ENCODE results near the gene PCDHGA1.
"Not testable (repeated sequence)": the region's sequence is repeated elsewhere in the genome, so short reads cannot be mapped to it uniquely, and the experiment has no call there.

Gene PCDHGA1

DNA sequence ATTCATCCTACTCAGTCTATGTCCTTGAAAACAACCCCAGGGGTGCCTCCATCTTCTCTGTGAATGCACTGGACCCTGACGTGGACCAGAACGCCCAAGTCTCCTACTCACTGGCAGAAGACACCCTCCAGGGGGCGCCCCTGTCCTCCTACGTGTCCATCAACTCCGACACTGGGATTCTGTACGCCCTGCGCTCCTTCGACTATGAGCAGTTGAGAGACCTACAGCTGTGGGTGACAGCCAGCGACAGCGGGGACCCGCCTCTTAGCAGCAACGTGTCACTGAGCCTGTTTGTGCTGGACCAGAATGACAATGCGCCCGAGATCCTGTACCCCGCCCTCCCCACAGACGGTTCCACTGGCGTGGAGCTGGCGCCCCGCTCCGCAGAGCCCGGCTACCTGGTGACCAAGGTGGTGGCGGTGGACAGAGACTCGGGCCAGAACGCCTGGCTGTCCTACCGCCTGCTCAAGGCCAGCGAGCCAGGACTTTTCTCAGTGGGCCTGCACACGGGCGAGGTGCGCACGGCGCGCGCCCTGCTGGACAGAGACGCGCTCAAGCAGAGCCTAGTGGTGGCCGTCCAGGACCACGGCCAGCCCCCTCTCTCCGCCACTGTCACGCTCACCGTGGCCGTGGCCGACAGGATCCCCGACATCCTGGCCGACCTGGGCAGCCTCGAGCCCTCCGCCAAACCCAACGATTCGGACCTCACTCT is 45.3 kb downstream of the PCDHGA1 start:
- not testable (repeated sequence) for FAIRE-seq; DNase-seq (ENCODE audit: extremely low spot score, insufficient read length, low read depth)

DNA sequence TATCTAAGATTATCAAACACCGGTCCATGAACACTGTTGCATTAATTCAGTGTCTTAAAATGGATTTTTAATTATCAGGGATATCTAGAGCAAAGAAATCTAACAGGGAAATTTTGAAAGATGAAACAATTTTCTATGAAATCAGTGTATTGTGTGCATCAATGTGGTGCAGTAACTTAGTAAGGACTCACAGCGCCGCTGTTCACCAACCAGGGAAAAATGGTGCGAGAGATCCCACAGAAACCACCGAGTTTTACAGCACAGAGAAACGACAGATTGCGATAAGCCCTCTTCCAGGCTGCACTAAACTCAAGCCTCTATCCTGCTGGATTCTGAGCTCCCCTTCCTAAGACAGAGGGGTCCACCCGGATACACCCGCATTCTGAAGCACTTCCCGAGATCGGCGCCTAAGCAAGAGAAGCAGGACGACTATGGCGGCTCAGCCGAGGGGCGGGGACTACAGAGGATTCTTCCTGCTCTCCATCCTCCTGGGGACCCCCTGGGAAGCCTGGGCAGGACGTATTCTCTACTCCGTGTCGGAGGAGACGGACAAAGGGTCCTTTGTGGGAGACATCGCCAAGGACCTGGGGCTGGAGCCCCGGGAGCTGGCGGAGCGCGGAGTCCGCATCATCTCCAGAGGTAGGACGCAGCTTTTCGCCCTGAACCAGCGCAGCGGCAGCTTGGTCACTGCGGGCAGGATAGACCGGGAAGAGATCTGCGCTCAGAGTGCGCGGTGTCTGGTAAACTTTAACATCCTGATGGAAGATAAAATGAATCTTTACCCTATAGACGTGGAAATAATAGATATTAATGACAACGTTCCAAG is 52.4 kb downstream of the PCDHGA1 start, which contains the start of gene PCDHGA7:
PCDHGA7 (plus strand) TSS at position 274 of the 826 bp plus-strand sequence; CDS start at position 432, 158 bp downstream.
- FAIRE-seq (no peak), DNase-seq (ENCODE audit: extremely low spot score, insufficient read length, low read depth) (no peak)

DNA sequence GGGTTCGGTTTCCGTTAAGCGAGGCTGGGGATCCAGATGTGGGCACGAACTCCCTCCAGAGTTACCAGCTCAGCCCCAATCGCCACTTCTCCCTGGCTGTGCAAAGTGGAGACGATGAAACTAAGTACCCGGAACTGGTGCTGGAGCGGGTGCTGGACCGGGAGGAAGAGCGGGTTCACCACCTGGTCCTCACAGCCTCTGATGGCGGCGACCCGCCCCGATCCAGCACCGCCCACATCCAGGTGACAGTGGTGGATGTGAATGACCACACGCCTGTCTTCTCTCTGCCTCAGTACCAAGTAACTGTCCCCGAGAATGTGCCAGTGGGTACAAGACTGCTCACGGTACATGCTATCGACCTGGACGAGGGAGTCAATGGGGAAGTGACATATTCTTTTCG is 53.0 kb downstream of the PCDHGA1 start:
- DNase-seq (ENCODE audit: extremely low spot score, insufficient read length, low read depth) (no peak), FAIRE-seq (no peak)

DNA sequence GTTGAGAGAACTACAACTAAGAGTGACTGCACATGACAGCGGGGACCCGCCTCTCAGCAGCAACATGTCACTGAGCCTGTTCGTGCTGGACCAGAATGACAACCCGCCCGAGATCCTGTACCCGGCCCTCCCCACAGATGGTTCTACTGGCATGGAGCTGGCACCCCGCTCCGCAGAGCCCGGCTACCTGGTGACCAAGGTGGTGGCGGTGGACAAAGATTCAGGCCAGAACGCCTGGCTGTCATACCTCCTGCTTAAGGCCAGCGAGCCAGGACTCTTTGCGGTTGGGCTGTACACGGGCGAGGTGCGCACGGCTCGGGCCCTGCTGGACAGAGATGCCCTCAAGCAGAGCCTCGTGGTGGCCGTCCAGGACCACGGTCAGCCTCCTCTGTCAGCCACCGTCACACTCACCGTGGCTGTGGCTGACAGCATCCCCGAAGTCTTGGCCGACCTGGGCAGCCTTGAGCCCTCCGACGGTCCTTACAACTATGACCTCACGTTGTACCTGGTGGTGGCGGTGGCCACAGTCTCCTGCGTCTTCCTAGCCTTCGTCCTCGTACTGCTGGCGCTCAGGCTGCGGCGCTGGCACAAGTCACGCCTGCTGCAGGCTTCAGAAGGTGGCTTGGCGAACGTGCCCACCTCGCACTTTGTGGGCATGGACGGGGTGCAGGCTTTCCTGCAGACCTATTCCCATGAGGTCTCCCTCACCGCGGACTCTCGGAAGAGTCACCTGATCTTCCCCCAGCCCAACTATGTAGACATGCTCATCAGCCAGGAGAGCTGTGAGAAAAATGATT is 54.4 kb downstream of the PCDHGA1 start:
- DNase-seq (ENCODE audit: extremely low spot score, insufficient read length, low read depth) = no peak
- no peak for FAIRE-seq

GRCh38 chr5:141387557-141388311 is 57.4 kb downstream of the PCDHGA1 start, which contains the start of gene PCDHGB4:
PCDHGB4 (plus strand) TSS chr5:141387698; CDS start chr5:141387885, 187 bp downstream.
- not testable (repeated sequence) for DNase-seq (ENCODE audit: extremely low spot score, insufficient read length, low read depth)
- peak; percentile 49 for FAIRE-seq

DNA sequence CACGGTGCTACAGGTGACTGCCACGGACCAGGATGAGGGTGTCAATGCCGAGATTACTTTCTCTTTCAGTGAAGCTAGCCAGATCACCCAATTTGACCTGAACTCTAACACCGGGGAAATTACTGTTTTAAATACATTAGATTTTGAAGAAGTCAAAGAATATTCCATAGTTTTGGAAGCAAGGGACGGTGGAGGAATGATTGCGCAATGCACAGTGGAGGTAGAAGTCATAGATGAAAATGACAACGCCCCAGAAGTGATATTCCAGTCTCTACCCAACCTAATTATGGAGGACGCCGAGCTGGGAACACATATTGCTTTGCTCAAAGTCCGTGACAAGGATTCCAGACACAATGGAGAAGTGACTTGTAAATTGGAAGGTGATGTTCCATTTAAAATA is 58.3 kb downstream of the PCDHGA1 start:
- FAIRE-seq = no peak
- DNase-seq (ENCODE audit: extremely low spot score, insufficient read length, low read depth) = no peak

DNA sequence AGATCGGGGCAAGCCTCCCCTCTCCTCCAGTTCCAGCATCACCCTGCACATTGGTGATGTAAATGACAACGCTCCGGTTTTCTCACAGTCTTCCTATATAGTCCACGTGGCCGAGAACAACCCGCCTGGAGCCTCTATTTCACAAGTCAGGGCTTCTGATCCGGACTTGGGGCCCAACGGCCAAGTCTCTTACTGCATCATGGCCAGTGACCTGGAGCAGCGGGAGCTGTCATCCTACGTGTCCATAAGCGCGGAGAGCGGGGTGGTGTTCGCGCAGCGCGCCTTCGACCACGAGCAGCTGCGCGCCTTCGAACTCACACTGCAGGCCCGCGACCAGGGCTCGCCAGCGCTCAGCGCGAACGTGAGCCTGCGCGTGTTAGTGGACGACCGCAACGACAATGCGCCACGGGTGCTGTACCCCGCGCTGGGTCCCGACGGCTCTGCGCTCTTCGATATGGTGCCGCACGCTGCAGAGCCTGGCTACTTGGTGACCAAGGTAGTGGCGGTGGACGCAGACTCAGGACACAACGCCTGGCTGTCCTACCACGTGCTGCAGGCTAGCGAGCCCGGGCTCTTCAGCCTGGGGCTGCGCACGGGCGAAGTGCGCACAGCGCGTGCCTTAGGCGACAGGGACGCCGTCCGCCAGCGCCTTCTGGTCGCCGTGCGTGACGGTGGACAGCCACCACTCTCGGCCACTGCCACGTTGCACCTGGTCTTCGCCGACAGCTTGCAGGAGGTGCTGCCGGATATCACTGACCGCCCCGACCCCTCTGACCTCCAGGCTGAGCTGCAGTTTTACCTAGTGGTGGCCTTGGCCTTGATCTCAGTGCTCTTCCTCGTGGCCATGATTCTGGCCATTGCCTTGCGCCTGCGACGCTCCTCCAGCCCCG is 59.1 kb downstream of the PCDHGA1 start:
- FAIRE-seq (no peak), DNase-seq (ENCODE audit: extremely low spot score, insufficient read length, low read depth) (no peak)

- FAIRE-seq (no peak), DNase-seq (ENCODE audit: extremely low spot score, insufficient read length, low read depth) (no peak)
These were observed 62.3 kb downstream of the PCDHGA1 start, which contains the start of gene PCDHGA8 for GRCh38 chr5:141392429-141393198. PCDHGA8 (plus strand) TSS chr5:141392633; CDS start chr5:141392814, 181 bp downstream.

DNA sequence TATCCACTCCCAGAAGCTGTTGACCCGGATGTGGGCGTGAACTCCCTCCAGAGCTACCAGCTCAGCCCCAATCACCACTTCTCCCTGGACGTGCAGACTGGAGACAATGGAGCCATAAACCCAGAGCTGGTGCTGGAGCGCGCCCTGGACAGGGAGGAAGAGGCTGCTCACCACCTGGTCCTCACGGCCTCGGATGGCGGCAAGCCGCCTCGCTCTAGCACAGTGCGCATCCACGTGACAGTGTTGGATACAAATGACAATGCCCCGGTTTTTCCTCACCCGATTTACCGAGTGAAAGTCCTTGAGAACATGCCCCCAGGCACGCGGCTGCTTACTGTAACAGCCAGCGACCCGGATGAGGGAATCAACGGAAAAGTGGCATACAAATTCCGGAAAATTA is 63.0 kb downstream of the PCDHGA1 start:
- DNase-seq (ENCODE audit: extremely low spot score, insufficient read length, low read depth) (no peak), FAIRE-seq (no peak)

DNA sequence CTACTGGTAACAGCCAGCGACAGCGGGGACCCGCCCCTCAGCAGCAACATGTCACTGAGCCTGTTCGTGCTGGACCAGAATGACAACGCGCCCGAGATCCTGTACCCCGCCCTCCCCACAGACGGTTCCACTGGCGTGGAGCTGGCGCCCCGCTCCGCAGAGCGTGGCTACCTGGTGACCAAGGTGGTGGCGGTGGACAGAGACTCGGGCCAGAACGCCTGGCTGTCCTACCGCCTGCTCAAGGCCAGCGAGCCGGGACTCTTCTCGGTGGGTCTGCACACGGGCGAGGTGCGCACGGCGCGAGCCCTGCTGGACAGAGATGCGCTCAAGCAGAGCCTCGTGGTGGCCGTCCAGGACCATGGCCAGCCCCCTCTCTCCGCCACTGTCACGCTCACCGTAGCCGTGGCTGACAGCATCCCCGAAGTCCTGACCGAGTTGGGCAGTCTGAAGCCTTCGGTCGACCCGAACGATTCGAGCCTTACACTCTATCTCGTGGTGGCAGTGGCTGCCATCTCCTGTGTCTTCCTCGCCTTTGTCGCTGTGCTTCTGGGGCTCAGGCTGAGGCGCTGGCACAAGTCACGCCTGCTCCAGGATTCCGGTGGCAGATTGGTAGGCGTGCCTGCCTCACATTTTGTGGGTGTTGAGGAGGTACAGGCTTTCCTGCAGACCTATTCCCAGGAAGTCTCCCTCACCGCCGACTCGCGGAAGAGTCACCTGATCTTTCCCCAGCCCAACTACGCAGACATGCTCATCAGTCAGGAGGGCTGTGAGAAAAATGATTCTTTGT is 64.3 kb downstream of the PCDHGA1 start:
- not testable (repeated sequence) for FAIRE-seq; DNase-seq (ENCODE audit: extremely low spot score, insufficient read length, low read depth)

DNA sequence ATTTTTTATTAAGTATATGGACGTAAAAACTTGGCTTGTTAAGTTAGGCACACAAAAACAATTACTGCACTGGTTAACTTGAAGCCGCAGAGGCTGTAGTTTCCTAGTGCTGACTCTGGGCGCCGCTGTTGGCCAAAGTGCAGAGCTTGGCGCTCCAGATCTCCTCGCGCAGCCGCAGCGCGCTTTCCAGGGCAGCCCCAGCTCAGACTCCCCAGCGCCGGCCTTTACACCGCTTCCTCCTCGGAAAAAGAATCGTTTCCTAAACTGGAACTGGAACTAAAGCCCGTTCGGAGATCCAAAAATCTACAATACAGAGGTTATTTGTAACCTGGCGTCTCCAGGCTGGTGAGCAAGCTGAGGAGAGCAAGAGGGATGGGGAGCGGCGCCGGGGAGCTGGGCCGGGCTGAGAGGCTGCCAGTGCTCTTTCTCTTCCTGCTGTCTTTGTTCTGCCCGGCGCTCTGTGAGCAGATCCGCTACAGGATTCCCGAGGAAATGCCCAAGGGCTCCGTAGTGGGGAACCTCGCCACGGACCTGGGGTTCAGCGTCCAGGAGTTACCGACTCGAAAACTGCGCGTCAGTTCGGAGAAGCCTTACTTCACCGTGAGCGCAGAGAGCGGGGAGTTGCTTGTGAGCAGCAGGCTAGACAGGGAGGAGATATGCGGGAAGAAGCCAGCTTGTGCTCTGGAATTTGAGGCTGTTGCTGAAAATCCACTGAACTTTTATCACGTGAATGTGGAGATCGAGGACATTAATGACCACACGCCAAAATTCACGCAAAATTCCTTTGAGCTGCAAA is 67.6 kb downstream of the PCDHGA1 start, which contains the start of gene PCDHGB5:
PCDHGB5 (plus strand) TSS at position 192 of the 796 bp plus-strand sequence; CDS start at position 373, 181 bp downstream.
- not testable (repeated sequence) for DNase-seq (ENCODE audit: extremely low spot score, insufficient read length, low read depth); FAIRE-seq

GRCh38 chr5:141398608-141399007 is 68.3 kb downstream of the PCDHGA1 start:
- FAIRE-seq = no peak
- no peak for DNase-seq (ENCODE audit: extremely low spot score, insufficient read length, low read depth)

DNA sequence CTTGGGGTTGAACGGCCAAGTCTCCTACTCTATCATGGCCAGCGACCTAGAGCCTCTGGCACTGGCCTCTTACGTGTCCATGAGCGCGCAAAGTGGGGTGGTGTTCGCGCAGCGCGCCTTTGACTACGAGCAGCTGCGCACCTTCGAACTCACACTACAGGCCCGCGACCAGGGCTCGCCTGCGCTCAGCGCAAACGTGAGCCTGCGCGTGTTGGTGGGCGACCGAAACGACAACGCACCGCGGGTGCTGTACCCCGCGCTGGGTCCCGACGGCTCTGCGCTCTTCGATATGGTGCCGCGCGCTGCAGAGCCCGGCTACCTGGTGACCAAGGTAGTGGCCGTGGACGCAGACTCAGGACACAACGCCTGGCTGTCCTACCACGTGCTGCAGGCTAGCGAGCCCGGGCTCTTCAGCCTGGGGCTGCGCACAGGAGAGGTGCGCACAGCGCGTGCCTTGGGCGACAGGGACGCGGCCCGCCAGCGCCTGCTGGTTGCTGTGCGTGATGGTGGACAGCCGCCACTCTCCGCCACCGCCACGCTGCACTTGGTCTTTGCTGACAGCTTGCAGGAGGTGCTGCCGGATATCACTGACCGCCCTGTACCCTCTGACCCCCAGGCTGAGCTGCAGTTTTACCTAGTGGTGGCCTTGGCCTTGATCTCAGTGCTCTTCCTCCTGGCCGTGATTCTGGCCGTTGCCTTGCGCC is 69.4 kb downstream of the PCDHGA1 start:
- FAIRE-seq (no peak), DNase-seq (ENCODE audit: extremely low spot score, insufficient read length, low read depth) (no peak)

DNA sequence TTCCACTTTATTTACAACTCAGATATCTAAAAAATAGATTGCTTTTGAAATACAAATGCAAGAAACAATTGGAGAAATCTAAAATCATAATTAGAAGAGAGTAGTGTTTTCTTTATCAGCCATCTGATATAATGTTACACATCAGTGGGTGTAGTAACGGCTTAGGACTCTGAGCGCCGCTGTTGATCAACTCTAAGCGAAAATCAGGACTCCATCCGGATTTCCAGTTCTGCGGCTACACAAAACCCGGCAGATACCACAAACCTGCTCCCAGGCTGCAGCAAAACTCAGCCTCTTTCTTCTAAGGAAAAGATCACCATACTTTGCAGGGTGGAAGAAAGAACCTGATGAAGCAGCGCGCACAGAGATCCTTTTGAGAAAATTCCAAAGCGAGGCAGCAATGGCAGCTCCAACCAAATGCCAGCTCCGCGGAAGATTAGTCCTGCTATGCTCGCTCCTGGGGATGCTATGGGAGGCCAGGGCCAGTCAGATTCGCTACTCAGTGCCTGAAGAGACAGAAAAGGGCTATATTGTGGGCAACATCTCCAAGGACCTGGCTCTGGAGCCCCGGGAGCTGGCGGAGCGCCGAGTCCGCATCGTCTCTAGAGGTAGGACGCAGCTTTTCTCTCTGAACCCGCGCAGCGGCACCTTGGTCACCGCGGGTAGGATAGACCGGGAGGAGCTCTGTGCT is 72.4 kb downstream of the PCDHGA1 start, which contains the start of gene PCDHGA9:
PCDHGA9 (plus strand) TSS at position 226 of the 691 bp plus-strand sequence; CDS start at position 401, 175 bp downstream.
- FAIRE-seq = no peak
- no peak for DNase-seq (ENCODE audit: extremely low spot score, insufficient read length, low read depth)

- no peak for FAIRE-seq
These were observed 73.1 kb downstream of the PCDHGA1 start for GRCh38 chr5:141403387-141403786.

More at GRCh38 chr5:141403387-141403786, 73.1 kb downstream of the PCDHGA1 start:
- no peak for DNase-seq (ENCODE audit: extremely low spot score, insufficient read length, low read depth)

Data from GM18507 (cell line).